Raji (cell line): Measurements from ENCODE around the gene F13A1.

Experiments
- POLR2A ChIP-seq: IDR thresholded peaks from 2 replicates; pipeline ENCODE4 v1.6.1; 2011; ENCODE audit warnings: low read depth, low read length, control low read depth; ENCODE audit not compliant: insufficient read depth

Gene F13A1

GRCh38 chr6:6105472-6106036 lies 214.9 kb downstream of the F13A1 start:
- no peak for TF ChIP-seq POLR2A
